ENCODE data around the gene MYH14.

MYH14 gene

GRCh38 chr19:50290775-50291174, 87.4 kb downstream of the MYH14 start:
- no peak for TF ChIP-seq CTCF (IDR thresholded peaks at IDR 0.05; ENCODE audit: low read depth, low read length)
- H3K4me3 ChIP-seq (ENCODE audit: low read depth, low read length), result no peak overlapping the region

GRCh38 chr19:50292216-50292827, 88.9 kb downstream of the MYH14 start:
- H3K4me3 ChIP-seq (ENCODE audit: low read depth, low read length), result no peak overlapping the region
- no peak for TF ChIP-seq CTCF (IDR thresholded peaks at IDR 0.05; ENCODE audit: low read depth, low read length)

- no peak overlapping the region for H3K4me3 ChIP-seq (ENCODE audit: low read depth, low read length)
- TF ChIP-seq CTCF (IDR thresholded peaks at IDR 0.05; ENCODE audit: low read depth, low read length), result no peak
Measured at GRCh38 chr19:50293263-50294004, 90.0 kb downstream of the MYH14 start.

- no peak for TF ChIP-seq CTCF (IDR thresholded peaks at IDR 0.05; ENCODE audit: low read depth, low read length)
- no peak overlapping the region for H3K4me3 ChIP-seq (ENCODE audit: low read depth, low read length)
Measured at GRCh38 chr19:50300051-50300450, 96.6 kb downstream of the MYH14 start.

GRCh38 chr19:50300814-50301606, 97.6 kb downstream of the MYH14 start:
- TF ChIP-seq CTCF (IDR thresholded peaks at IDR 0.05; ENCODE audit: low read depth, low read length), result no peak
- no peak overlapping the region for H3K4me3 ChIP-seq (ENCODE audit: low read depth, low read length)

- H3K4me3 ChIP-seq (ENCODE audit: low read depth, low read length), result no peak overlapping the region
- no peak for TF ChIP-seq CTCF (IDR thresholded peaks at IDR 0.05; ENCODE audit: low read depth, low read length)
Measured at GRCh38 chr19:50301607-50301971, 98.2 kb downstream of the MYH14 start.

- TF ChIP-seq CTCF (IDR thresholded peaks at IDR 0.05; ENCODE audit: low read depth, low read length), result no peak
- no peak overlapping the region for H3K4me3 ChIP-seq (ENCODE audit: low read depth, low read length)
Measured at GRCh38 chr19:50303558-50303957, 100.1 kb downstream of the MYH14 start.

Measured in WI38 (cell line).